K562 treated with DMSO at 1 percent for 48 hours (cell line): ENCODE results near the gene SFR1. TPM values are rescaled to one million over a fixed set of nuclear protein-coding genes. Genes with fewer than 3 reads are reported as not detected.

Experiments
- total RNA-seq: library from RNA; unstranded; fragments of 300-600 nt; gene quantifications from 2 replicates; pipeline ENCODE4 v1.2.3, GENCODE V29; 2022; ENCODE audit warnings: low replicate concordance; ENCODE audit errors: extremely low read depth

The SFR1 gene
- total RNA-seq, result not detected in 2 replicates

GRCh38 chr10:104121485-104122224 lies at the start of gene SFR1:
SFR1 (plus strand) TSS chr10:104122171; CDS start chr10:104122184, 13 bp downstream.

GRCh38 chr10:104085801-104086400 lies 36.1 kb upstream of the SFR1 start, which contains the start of gene COL17A1:
COL17A1 (minus strand) TSS chr10:104085880; CDS start chr10:104080673, 5,207 bp downstream.

Other genes with a start within 250 kb of the SFR1 start
- not detected in 2 replicates for gene STN1, start 204.0 kb upstream of the SFR1 start, total RNA-seq
- gene SLK, start 155.0 kb upstream of the SFR1 start, total RNA-seq, result 45.1 TPM in 1 of 2 replicates, not detected in the other
- not detected in 2 replicates for gene COL17A1, start 36.3 kb upstream of the SFR1 start, total RNA-seq
- gene CFAP43, start 110.2 kb downstream of the SFR1 start, total RNA-seq, result not detected in 2 replicates
- not detected in 2 replicates for gene GSTO1, start 132.7 kb downstream of the SFR1 start, total RNA-seq
- not detected in 2 replicates for gene GSTO2, start 147.0 kb downstream of the SFR1 start, total RNA-seq
- gene ITPRIP, start 216.3 kb downstream of the SFR1 start, total RNA-seq, result not detected in 2 replicates
- gene CFAP58, start 231.7 kb downstream of the SFR1 start, total RNA-seq, result not detected in 2 replicates